ENCODE data around the gene RPL22. TPM values are rescaled to one million over a fixed set of nuclear protein-coding genes. Genes with fewer than 3 reads are reported as not detected.

RPL22 gene
- total and polyA plus RNA-seq, 2 of the 13 experiments (the other 11 are each of a cell fraction or from before 2014, with no cell fraction given) = 214 to 545 TPM

DNA sequence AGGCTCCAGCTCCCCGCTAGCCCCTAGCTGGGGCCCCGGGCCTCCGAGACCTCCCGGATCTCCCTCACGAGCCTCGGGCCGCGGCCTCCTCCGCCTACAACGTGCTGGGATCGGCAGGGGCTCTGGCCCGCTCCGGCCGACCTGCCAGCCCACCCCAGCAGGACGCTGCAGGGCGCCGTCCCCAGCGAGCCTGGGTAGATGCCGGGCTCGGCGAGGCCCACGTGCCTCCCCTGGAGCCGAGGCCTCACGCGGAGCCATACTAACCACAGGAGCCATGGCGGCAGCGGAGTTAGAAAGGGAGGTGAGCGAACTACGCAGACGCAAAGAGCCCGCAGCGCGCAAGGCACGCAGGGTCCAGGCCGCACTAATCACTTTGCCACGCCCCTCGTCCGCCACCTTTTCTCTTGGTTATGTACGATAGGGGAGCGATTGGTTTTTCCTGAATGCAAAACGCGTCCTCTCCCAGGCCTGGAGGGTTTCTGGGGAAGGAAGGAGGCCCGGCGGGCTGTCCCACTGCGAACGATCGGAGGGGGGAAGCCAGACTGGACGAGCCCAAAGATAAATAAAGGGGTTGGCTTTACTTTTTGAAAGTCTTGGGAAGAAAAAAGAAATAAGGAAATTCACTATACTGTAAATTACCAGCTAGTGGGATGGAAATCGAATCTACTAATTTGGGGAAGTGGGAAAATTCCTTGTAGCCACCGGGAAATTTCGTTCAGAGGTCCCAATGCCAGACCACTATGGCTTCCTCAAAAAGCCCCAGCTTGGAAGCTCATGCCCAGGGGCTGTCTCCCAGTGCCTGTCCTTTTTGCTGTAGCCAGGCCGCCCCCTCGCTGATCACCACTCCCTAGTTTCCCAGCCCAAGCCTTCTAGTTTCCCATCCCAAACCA lies at the start of gene RPL22 (continued):
- TF ChIP-seq, protein P1, sequence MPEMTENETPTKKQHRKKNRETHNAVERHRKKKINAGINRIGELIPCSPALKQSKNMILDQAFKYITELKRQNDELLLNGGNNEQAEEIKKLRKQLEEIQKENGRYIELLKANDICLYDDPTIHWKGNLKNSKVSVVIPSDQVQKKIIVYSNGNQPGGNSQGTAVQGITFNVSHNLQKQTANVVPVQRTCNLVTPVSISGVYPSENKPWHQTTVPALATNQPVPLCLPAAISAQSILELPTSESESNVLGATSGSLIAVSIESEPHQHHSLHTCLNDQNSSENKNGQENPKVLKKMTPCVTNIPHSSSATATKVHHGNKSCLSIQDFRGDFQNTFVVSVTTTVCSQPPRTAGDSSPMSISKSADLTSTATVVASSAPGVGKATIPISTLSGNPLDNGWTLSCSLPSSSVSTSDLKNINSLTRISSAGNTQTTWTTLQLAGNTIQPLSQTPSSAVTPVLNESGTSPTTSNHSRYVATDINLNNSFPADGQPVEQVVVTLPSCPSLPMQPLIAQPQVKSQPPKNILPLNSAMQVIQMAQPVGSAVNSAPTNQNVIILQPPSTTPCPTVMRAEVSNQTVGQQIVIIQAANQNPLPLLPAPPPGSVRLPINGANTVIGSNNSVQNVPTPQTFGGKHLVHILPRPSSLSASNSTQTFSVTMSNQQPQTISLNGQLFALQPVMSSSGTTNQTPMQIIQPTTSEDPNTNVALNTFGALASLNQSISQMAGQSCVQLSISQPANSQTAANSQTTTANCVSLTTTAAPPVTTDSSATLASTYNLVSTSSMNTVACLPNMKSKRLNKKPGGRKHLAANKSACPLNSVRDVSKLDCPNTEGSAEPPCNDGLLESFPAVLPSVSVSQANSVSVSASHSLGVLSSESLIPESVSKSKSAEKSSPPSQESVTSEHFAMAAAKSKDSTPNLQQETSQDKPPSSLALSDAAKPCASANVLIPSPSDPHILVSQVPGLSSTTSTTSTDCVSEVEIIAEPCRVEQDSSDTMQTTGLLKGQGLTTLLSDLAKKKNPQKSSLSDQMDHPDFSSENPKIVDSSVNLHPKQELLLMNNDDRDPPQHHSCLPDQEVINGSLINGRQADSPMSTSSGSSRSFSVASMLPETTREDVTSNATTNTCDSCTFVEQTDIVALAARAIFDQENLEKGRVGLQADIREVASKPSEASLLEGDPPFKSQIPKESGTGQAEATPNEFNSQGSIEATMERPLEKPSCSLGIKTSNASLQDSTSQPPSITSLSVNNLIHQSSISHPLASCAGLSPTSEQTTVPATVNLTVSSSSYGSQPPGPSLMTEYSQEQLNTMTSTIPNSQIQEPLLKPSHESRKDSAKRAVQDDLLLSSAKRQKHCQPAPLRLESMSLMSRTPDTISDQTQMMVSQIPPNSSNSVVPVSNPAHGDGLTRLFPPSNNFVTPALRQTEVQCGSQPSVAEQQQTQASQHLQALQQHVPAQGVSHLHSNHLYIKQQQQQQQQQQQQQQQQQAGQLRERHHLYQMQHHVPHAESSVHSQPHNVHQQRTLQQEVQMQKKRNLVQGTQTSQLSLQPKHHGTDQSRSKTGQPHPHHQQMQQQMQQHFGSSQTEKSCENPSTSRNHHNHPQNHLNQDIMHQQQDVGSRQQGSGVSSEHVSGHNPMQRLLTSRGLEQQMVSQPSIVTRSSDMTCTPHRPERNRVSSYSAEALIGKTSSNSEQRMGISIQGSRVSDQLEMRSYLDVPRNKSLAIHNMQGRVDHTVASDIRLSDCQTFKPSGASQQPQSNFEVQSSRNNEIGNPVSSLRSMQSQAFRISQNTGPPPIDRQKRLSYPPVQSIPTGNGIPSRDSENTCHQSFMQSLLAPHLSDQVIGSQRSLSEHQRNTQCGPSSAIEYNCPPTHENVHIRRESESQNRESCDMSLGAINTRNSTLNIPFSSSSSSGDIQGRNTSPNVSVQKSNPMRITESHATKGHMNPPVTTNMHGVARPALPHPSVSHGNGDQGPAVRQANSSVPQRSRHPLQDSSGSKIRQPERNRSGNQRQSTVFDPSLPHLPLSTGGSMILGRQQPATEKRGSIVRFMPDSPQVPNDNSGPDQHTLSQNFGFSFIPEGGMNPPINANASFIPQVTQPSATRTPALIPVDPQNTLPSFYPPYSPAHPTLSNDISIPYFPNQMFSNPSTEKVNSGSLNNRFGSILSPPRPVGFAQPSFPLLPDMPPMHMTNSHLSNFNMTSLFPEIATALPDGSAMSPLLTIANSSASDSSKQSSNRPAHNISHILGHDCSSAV (CRISPR knock-in tag; IDR thresholded peaks at IDR 0.05; ENCODE audit: borderline replicate concordance) = no peak
- no peak for TF ChIP-seq WIZ (CRISPR knock-in tag; IDR thresholded peaks at IDR 0.05)
- peak; percentile 86; the same call in 1 of the 2 replicates for TF ChIP-seq ZFP36L1 (CRISPR knock-in tag; IDR thresholded peaks at IDR 0.05)
- TF ChIP-seq RXRB (CRISPR knock-in tag; IDR thresholded peaks at IDR 0.05; ENCODE audit: borderline replicate concordance) = peak; percentile 52; the same call in 1 of the 2 replicates
- TF ChIP-seq KAT8 (CRISPR knock-in tag; IDR thresholded peaks at IDR 0.05) = peak; percentile 94
- no peak for TF ChIP-seq SMARCC2 (IDR thresholded peaks at IDR 0.05)
- TF ChIP-seq ZNF570 (CRISPR knock-in tag; IDR thresholded peaks at IDR 0.05; ENCODE audit: borderline replicate concordance) = 0 out of 2 replicates have a peak, but pooled peaks have one; percentile 71
- TF ChIP-seq ZFP82 (CRISPR knock-in tag; IDR thresholded peaks at IDR 0.05; ENCODE audit: borderline replicate concordance) = no peak
- no peak for TF ChIP-seq SKI (IDR thresholded peaks at IDR 0.05; ENCODE audit: partially characterized antibody)
- peak; percentile 99 for TF ChIP-seq SP4 (CRISPR knock-in tag; IDR thresholded peaks at IDR 0.05)
- peak; percentile 63 for TF ChIP-seq ATF3 (CRISPR knock-in tag; IDR thresholded peaks at IDR 0.05)
- TF ChIP-seq HNF4G (IDR thresholded peaks at IDR 0.05; ENCODE audit: borderline replicate concordance, low read depth, low read length) = no peak
- TF ChIP-seq HNF4G (CRISPR knock-in tag; IDR thresholded peaks at IDR 0.05; ENCODE audit: borderline replicate concordance, low read depth) = no peak; the same call in 1 of the 2 replicates
- TF ChIP-seq THAP9 (CRISPR knock-in tag; IDR thresholded peaks at IDR 0.05; ENCODE audit: borderline replicate concordance) = peak; percentile 92
- TF ChIP-seq, protein P2, sequence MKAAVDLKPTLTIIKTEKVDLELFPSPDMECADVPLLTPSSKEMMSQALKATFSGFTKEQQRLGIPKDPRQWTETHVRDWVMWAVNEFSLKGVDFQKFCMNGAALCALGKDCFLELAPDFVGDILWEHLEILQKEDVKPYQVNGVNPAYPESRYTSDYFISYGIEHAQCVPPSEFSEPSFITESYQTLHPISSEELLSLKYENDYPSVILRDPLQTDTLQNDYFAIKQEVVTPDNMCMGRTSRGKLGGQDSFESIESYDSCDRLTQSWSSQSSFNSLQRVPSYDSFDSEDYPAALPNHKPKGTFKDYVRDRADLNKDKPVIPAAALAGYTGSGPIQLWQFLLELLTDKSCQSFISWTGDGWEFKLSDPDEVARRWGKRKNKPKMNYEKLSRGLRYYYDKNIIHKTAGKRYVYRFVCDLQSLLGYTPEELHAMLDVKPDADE (CRISPR knock-in tag; IDR thresholded peaks at IDR 0.05) = no peak
- peak; percentile 66 for TF ChIP-seq ZNF777 (CRISPR knock-in tag; IDR thresholded peaks at IDR 0.05)
